ENCODE measurements around the gene NSMF. TPM values are rescaled to one million over a fixed set of nuclear protein-coding genes. Genes with fewer than 3 reads are reported as not detected.

Gene NSMF
- total and polyA plus RNA-seq, 8 donors = 11.7 to 84.9 (median 41.6) TPM

- DNase-seq = no peak
- intact Hi-C loops (cut with DNase I; ENCODE audit: low total_unique reads) = no loop called here
- H3K27me3 ChIP-seq = peaks cover 0 to 9% (median 0%) of the 10 kb centered on the region in 3 donors
Observed at GRCh38 chr9:137431416-137431931, 27.7 kb downstream of the NSMF start.

GRCh38 chr9:137430723-137431415 lies 28.3 kb downstream of the NSMF start:
- no peak overlapping the region for H3K27ac ChIP-seq
- intact Hi-C loops (cut with DNase I; ENCODE audit: low total_unique reads) = no loop called here
- WGBS, 5 donors = 65 to 83% (median 77%) methylated on average over 21 to 27 of the region's 27 CpGs
- peaks cover 0 to 5% (median 0%) of the 10 kb centered on the region in 3 donors for H3K27me3 ChIP-seq
- no peaks in the 10 kb centered on the region for H3K9me3 ChIP-seq
- H3K4me1 ChIP-seq = peaks cover 16 to 43% (median 34%) of the 10 kb centered on the region in 4 donors
- H3K4me3 ChIP-seq = peak overlapping the region in 1 of 4 donors; percentile 11
- TF ChIP-seq EP300 (IDR thresholded peaks at IDR 0.05) (no peak), POLR2A (IDR thresholded peaks at IDR 0.05) (no peak), CTCF (IDR thresholded peaks at IDR 0.05) (no peak), POLR2AphosphoS5 (IDR thresholded peaks at IDR 0.05) (no peak)
- peaks cover 0 to 3% (median 0%) of the 10 kb centered on the region in 4 donors for H3K36me3 ChIP-seq
- no peak for DNase-seq

More at GRCh38 chr9:137431416-137431931, 27.7 kb downstream of the NSMF start:
- H3K4me3 ChIP-seq = no peak overlapping the region
- H3K4me1 ChIP-seq = peaks cover 22 to 48% (median 40%) of the 10 kb centered on the region in 4 donors
- 74 to 89% (median 85%) methylated on average over 6 to 21 of the region's 21 CpGs for WGBS, 5 donors
- H3K36me3 ChIP-seq = peaks cover 0 to 3% (median 0%) of the 10 kb centered on the region in 4 donors
- no peak overlapping the region for H3K27ac ChIP-seq
- no peaks in the 10 kb centered on the region for H3K9me3 ChIP-seq
- TF ChIP-seq EP300 (IDR thresholded peaks at IDR 0.05) = no peak
- TF ChIP-seq CTCF (IDR thresholded peaks at IDR 0.05) = no peak
- TF ChIP-seq POLR2AphosphoS5 (IDR thresholded peaks at IDR 0.05) = no peak
- no peak for TF ChIP-seq POLR2A (IDR thresholded peaks at IDR 0.05)

- 41 to 61% (median 56%) methylated on average over 18 to 34 of the region's 34 CpGs for WGBS, 5 donors
- no peaks in the 10 kb centered on the region for H3K9me3 ChIP-seq
- H3K27me3 ChIP-seq = no peaks in the 10 kb centered on the region
- intact Hi-C loops (cut with DNase I; ENCODE audit: low total_unique reads) = no loop called here
- H3K4me1 ChIP-seq = peaks cover 9 to 43% (median 33%) of the 10 kb centered on the region in 4 donors
- TF ChIP-seq CTCF (IDR thresholded peaks at IDR 0.05) (no peak), POLR2AphosphoS5 (IDR thresholded peaks at IDR 0.05) (no peak), POLR2A (IDR thresholded peaks at IDR 0.05) (no peak), EP300 (IDR thresholded peaks at IDR 0.05) (no peak)
- H3K36me3 ChIP-seq = peaks cover 0 to 3% (median 0%) of the 10 kb centered on the region in 4 donors
- peak in 1 of 2 donors; percentile 75 for DNase-seq
- peak overlapping the region in 1 of 4 donors; percentile 11 for H3K4me3 ChIP-seq
- H3K27ac ChIP-seq = no peak overlapping the region
Observed at GRCh38 chr9:137429974-137430722, 29.0 kb downstream of the NSMF start.

- Histone ChIP-seq H3K27me3 (no peaks in the 10 kb centered on the region), H3K36me3 (peaks cover 0 to 3% (median 0%) of the 10 kb centered on the region in 4 donors), H3K4me3 (peak overlapping the region in 1 of 4 donors; percentile 3), H3K9me3 (no peaks in the 10 kb centered on the region), H3K4me1 (peaks cover 7 to 41% (median 35%) of the 10 kb centered on the region in 4 donors), H3K27ac (no peak overlapping the region)
- no peak for DNase-seq
- TF ChIP-seq CTCF (IDR thresholded peaks at IDR 0.05) (no peak), POLR2A (IDR thresholded peaks at IDR 0.05) (no peak), EP300 (IDR thresholded peaks at IDR 0.05) (no peak), POLR2AphosphoS5 (IDR thresholded peaks at IDR 0.05) (no peak)
- 44 to 77% (median 69%) methylated on average over 13 to 14 of the region's 14 CpGs for WGBS, 5 donors
- intact Hi-C loops (cut with DNase I; ENCODE audit: low total_unique reads) = no loop called here
Observed at GRCh38 chr9:137429546-137429890, 29.6 kb downstream of the NSMF start.

Measured in stomach (tissue), 9 donors.